HG02885 (cell line): Measurements from ENCODE around the gene MTMR11.

Experiments used
- ATAC-seq: cut with Tn5 transposase; IDR thresholded peaks from one replicate; pipeline ENCODE4 v1.9.1; 2021; ENCODE audit warnings: mild to moderate bottlenecking; ENCODE audit not compliant: unreplicated experiment, poor library complexity

MTMR11 gene

GRCh38 chr1:149936992-149937705 is 470 bp upstream of the MTMR11 start:
- no peak for ATAC-seq

- no peak for ATAC-seq
These were observed 2.3 kb downstream of the MTMR11 start for GRCh38 chr1:149934356-149934755.

GRCh38 chr1:149933208-149933607 is 3.5 kb downstream of the MTMR11 start:
- no peak for ATAC-seq

- no peak for ATAC-seq
These were observed 4.2 kb downstream of the MTMR11 start for GRCh38 chr1:149932474-149932873.

GRCh38 chr1:149931212-149931790 is 5.4 kb downstream of the MTMR11 start:
- no peak for ATAC-seq

GRCh38 chr1:149929856-149930255 is 6.8 kb downstream of the MTMR11 start:
- ATAC-seq, result no peak

- ATAC-seq, result no peak
These were observed 8.3 kb downstream of the MTMR11 start for GRCh38 chr1:149928401-149928724.

- peak; percentile 96 for ATAC-seq
These were observed 8.9 kb downstream of the MTMR11 start, which contains the start of gene SF3B4 for GRCh38 chr1:149927563-149928400. Gene SF3B4 (minus strand): TSS chr1:149927803. CDS start chr1:149927759, 44 bp downstream.

GRCh38 chr1:149927056-149927562 is 9.6 kb downstream of the MTMR11 start:
- ATAC-seq, result no peak

- no peak for ATAC-seq
These were observed 10.4 kb downstream of the MTMR11 start for GRCh38 chr1:149926296-149926695.

- ATAC-seq, result no peak
These were observed 10.9 kb downstream of the MTMR11 start for GRCh38 chr1:149925751-149926150.

GRCh38 chr1:149925345-149925744 is 11.3 kb downstream of the MTMR11 start:
- no peak for ATAC-seq

- ATAC-seq, result no peak
These were observed 13.1 kb downstream of the MTMR11 start for GRCh38 chr1:149923626-149924025.

- no peak for ATAC-seq
These were observed 19.0 kb downstream of the MTMR11 start, which contains the start of gene SV2A for GRCh38 chr1:149917571-149918144. Gene SV2A (minus strand): TSS chr1:149917844. CDS start chr1:149913840, 4,004 bp downstream.

- ATAC-seq, result no peak
These were observed 19.8 kb downstream of the MTMR11 start for GRCh38 chr1:149916898-149917252.

- no peak for ATAC-seq
These were observed 20.3 kb downstream of the MTMR11 start for GRCh38 chr1:149916193-149916897.

- ATAC-seq, result no peak
These were observed 21.1 kb downstream of the MTMR11 start for GRCh38 chr1:149915429-149916192.

GRCh38 chr1:149914545-149914944 is 22.1 kb downstream of the MTMR11 start:
- no peak for ATAC-seq

- ATAC-seq, result no peak
These were observed 30.1 kb downstream of the MTMR11 start for GRCh38 chr1:149906570-149907075.
